Activated naive CD8-positive, alpha-beta T cell treated with anti-CD3 and anti-CD28 coated beads, Interleukin-2, amount 10 ng/mL, durations not matched to agents 7 days and 5 days (primary cell): ENCODE results near the gene FAM210A. TPM values are rescaled to one million over a fixed set of nuclear protein-coding genes. Genes with fewer than 3 reads are reported as not detected.
A peak's percentile ranks its signal among the peaks of the same experiment; 100 is the strongest.

Experiments
- ATAC-seq: fragments of 150-1000 bp; cut with Tn5 transposase; one replicate; pipeline ENCODE4 v1.10.0; 2021; ENCODE audit warnings: low read depth, moderate library complexity
- POLR2A ChIA-PET: fragments of 350-600 bp; sonication (Branson Sonifier 250); formaldehyde crosslinking; loops from one replicate; lab custom pipeline; 2021; ENCODE audit warnings: antibody characterized with exemption; lab: Charles Lee
- DNase-seq: peaks from one replicate; pipeline ENCODE4 v3.0.0; 2021
- H3K27ac Mint-ChIP-seq: one replicate; pipeline ENCODE4 v1.8.0; 2022; ENCODE audit warnings: mild to moderate bottlenecking, mixed read lengths
- H3K27me3 Mint-ChIP-seq: one replicate; pipeline ENCODE4 v1.8.0; 2022; ENCODE audit warnings: mild to moderate bottlenecking, moderate library complexity, mixed read lengths
- H3K36me3 Mint-ChIP-seq: one replicate; pipeline ENCODE4 v1.8.0; 2021; ENCODE audit warnings: mild to moderate bottlenecking, mixed read lengths
- H3K4me1 Mint-ChIP-seq: one replicate; pipeline ENCODE4 v1.8.0; 2021; ENCODE audit warnings: mixed read lengths
- H3K4me3 Mint-ChIP-seq: one replicate; pipeline ENCODE4 v1.8.0; 2022; ENCODE audit warnings: mild to moderate bottlenecking, moderate library complexity, mixed read lengths
- H3K9me3 Mint-ChIP-seq: one replicate; pipeline ENCODE4 v1.8.0; 2021; ENCODE audit warnings: mixed read lengths
- total RNA-seq, 2 experiments: library from RNA; stranded (reverse); gene quantifications; one replicate each; pipeline ENCODE4 v1.2.3, GENCODE V29; 2021

The FAM210A gene
- total RNA-seq, 2 experiments from 2014 or later: 21.6 to 25.5 TPM

DNA sequence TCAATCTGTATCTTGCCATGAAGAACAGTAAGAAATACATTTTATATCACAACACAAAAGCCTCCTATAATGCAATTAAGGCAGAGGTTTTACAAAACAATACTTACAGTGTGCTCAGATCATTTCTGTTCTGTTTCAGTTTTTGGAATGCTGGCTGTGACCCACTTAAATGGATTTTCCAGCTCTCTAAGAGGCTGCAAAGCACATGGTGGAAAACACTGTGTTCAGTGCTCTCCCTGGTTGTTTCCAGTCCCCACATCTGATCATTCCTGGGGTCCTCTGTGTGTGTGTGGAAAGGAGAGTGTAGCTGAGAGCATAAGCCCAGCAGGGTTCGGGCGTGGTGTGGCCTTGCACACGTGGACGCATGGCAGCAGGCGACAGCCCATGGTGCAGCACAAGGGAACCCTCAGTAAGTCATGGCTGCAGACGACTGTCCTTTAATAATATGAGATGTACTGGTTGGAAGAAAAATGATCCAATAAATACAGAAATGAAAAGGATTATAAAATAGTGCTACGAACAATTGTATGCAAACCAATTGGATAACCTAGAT lies 95.6 kb downstream of the FAM210A start:
- POLR2A ChIA-PET: interaction anchor here (3.1 kb wide), 1 partner anchor 18 kb away, joined by 17 read pairs; no protein-coding TSS in a partner anchor
- no peak overlapping the region for H3K27ac Mint-ChIP-seq
- H3K36me3 Mint-ChIP-seq: peaks cover 28% of the 10 kb centered on the region

DNA sequence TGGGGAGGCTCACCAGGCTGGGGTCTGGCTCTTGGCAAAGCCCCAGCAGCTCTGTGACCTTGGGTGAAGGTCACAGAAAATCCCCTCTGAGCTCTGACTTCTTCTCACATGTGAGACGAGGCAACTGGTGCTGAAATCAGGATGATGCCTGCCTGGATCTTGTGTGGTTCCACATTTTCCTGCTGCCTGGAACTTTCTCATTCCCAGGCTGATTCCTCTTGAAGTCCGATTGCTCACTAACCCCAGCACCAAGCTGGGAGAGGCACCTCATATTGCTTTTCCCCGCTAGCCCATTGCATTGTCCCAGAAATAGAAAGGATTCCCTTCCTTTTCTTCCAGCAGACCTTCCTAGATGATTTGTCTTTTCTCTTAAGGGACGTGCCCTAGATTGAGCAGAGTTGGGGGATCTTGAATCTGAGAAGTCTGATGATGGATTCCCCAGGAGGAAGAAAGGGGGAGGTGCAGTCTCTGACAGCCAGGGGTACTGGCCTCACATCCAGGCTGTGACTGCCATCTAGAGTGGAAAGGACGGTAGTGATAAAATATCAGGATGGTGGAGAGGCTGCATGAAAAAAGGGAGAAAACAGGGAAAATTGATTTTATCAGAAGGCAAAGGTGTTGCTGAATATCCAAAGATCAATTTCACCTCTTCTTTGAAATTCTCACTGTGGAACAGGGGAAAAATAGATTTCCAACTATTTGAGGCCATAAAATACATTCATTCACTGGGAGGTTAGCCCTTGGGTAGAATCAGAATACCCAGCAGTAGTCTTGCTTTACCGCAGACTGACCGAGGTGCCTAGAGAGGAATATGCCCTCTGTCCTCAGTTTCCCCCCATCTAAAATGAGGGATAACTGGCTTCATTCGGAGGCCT lies 96.3 kb downstream of the FAM210A start:
- Mint-ChIP-seq H3K4me1 (peaks cover 32% of the 10 kb centered on the region), H3K4me3 (no peak overlapping the region), H3K27me3 (no peaks in the 10 kb centered on the region), H3K9me3 (peaks cover 2% of the 10 kb centered on the region), H3K36me3 (peaks cover 28% of the 10 kb centered on the region), H3K27ac (peak overlapping the region; percentile 66)
- ATAC-seq: peak; percentile 87
- DNase-seq: no peak
- POLR2A ChIA-PET: interaction anchor here (1.2 to 3.1 kb wide), 2 partner anchors 17 to 72 kb away, joined by 6 to 17 read pairs; no protein-coding TSS in a partner anchor

More for the DNA sequence above, 95.6 kb downstream of the FAM210A start:
- DNase-seq (no peak), ATAC-seq (no peak)
- no peak overlapping the region for H3K4me3 Mint-ChIP-seq
- no peaks in the 10 kb centered on the region for H3K27me3 Mint-ChIP-seq
- peaks cover 30% of the 10 kb centered on the region for H3K4me1 Mint-ChIP-seq
- H3K9me3 Mint-ChIP-seq: peaks cover 2% of the 10 kb centered on the region

DNA sequence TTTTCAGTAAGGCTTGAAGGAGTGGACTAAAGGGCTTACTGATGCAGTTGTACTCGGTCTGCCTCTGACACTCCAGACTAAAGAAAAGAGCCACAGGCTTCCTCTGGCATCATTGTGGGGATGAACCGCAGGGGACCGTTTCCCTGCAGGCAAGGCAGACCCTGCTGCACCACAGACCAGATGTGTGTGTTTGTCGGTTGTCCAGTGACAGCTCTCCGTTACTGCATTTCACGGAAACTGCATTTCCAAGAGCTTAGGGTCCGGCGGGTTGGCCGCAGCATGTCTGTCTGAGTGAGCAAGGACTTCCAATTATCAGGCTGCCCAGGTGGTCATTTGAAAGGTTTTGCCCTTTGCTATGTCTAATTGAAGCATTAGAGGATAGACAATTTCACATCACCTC lies 98.1 kb downstream of the FAM210A start:
- Mint-ChIP-seq H3K27me3 (no peaks in the 10 kb centered on the region), H3K36me3 (peaks cover 28% of the 10 kb centered on the region)
- DNase-seq: no peak

DNA sequence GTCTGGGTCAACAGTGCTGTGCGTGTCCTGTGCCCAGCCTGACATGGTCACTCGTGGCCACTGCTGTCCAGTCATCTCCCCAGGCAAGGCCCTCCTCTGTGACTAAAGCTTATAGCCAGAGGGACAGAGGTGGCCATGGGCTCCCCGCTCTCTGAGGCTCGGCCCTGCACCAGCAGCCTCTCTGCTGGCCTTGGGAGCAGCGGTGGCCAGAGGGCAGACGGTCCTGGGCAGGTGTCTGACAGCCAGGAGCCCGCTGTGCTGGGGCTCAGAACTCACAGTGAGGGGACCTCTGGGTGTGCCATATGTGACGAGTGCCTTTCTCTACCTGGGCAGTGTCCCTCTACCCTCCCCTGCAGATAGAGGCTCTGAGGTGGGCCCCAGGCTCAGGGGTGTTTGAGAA lies 98.7 kb downstream of the FAM210A start:
- no peak for DNase-seq
- H3K4me1 Mint-ChIP-seq: peaks cover 33% of the 10 kb centered on the region
- ATAC-seq: no peak
- peaks cover 27% of the 10 kb centered on the region for H3K36me3 Mint-ChIP-seq
- H3K27ac Mint-ChIP-seq: peak overlapping the region; percentile 38
- H3K9me3 Mint-ChIP-seq: peaks cover 2% of the 10 kb centered on the region
- POLR2A ChIA-PET: interaction anchor here (3.1 kb wide), 1 partner anchor 15 kb away, joined by 17 read pairs; no protein-coding TSS in a partner anchor
- H3K27me3 Mint-ChIP-seq: no peaks in the 10 kb centered on the region
- no peak overlapping the region for H3K4me3 Mint-ChIP-seq

More for the DNA sequence above, 98.1 kb downstream of the FAM210A start:
- Mint-ChIP-seq H3K9me3 (peaks cover 2% of the 10 kb centered on the region), H3K4me3 (no peak overlapping the region), H3K27ac (peak overlapping the region; percentile 66), H3K4me1 (peaks cover 33% of the 10 kb centered on the region)
- POLR2A ChIA-PET: interaction anchor here (3.1 kb wide), 1 partner anchor 15 kb away, joined by 17 read pairs; no protein-coding TSS in a partner anchor
- ATAC-seq: no peak

DNA sequence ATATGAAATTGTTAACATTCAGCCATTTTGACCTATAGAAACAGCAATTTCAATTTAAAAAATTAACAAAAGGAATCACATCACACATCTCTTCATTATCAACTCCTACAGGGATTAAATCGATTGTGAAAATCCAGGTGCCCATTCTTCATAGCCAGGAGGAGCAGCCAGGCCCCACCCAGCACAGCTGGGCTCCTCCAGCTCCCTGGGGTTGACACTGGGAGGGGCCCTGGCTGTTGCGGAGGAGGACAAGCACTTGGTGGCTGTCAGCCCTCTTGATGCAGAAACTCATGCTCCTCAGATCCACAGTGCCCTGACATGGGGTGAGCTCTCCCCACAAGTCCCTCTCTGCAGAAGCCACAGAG lies 99.8 kb downstream of the FAM210A start:
- Mint-ChIP-seq H3K27ac (no peak overlapping the region), H3K9me3 (no peaks in the 10 kb centered on the region), H3K4me3 (no peak overlapping the region), H3K4me1 (peaks cover 33% of the 10 kb centered on the region), H3K27me3 (no peaks in the 10 kb centered on the region), H3K36me3 (peaks cover 19% of the 10 kb centered on the region)
- POLR2A ChIA-PET: interaction anchor here (0.8 to 2.3 kb wide), 2 partner anchors 14 to 66 kb away, joined by 3 to 7 read pairs; no protein-coding TSS in a partner anchor
- DNase-seq: no peak
- ATAC-seq: no peak

DNA sequence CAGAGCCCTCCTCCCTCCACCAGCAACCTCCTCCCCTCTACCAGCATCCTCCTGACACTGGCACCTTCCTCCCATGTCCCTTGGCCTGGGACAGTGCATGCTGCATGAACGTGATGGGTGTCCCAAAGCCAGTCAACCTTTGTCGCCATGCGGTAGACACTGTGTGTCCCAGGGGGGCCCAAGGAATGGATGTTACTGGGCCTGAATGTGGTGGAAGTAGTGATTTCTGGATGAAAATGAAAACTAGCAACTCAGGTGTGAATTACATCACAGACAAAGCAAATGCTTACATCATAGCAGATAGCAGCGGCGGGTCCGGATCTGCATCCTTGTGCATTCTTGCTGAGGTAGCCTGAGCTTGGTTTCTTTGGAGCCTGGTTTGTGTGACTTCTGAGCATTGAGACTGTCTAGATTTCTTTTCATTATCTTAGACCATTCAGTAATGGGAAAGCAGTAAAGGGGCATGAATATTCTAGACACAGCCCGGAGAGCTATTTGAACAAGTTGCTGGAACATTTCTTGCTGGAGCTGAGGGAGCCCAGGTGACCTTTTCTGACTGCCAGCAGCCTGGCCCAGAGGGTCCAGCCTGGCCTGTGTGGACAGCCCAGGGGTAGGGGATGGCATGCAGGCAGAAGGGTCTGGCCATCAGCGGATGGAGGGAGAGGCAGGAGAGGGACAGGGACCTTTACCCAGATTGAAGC lies 100.4 kb downstream of the FAM210A start:
- POLR2A ChIA-PET: interaction anchor here (0.8 to 2.3 kb wide), 2 partner anchors 13 to 65 kb away, joined by 3 to 7 read pairs; no protein-coding TSS in a partner anchor
- H3K4me3 Mint-ChIP-seq: no peak overlapping the region
- H3K9me3 Mint-ChIP-seq: no peaks in the 10 kb centered on the region
- H3K27ac Mint-ChIP-seq: peak overlapping the region; percentile 61
- no peaks in the 10 kb centered on the region for H3K27me3 Mint-ChIP-seq
- H3K4me1 Mint-ChIP-seq: peaks cover 33% of the 10 kb centered on the region
- DNase-seq (no peak), ATAC-seq (no peak)
- peaks cover 14% of the 10 kb centered on the region for H3K36me3 Mint-ChIP-seq

DNA sequence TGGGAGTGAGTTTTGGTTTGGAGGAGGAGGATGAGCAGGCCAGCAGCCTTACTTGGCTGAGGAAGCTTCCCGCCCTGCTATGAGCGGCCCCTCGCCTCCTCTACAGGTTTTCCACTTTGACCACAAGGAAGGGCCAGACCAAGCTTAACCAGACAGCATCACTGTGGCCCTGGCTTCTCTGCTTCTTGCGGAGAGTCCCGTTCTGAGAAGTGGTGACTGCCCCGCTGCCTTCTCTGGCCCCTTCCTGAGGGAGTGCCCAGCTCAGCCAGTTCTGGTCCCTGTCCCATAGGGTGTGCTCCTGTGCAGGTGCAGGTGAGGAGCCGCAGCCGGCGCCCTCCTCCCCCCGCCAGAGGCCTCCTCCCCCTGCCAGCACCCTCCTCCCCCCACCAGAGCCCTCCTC lies 101.0 kb downstream of the FAM210A start:
- DNase-seq (no peak), ATAC-seq (no peak)
- POLR2A ChIA-PET: interaction anchor here (2.3 kb wide), 1 partner anchor 13 kb away, joined by 7 read pairs; no protein-coding TSS in a partner anchor
- no peak overlapping the region for H3K4me3 Mint-ChIP-seq
- peaks cover 34% of the 10 kb centered on the region for H3K4me1 Mint-ChIP-seq
- H3K9me3 Mint-ChIP-seq: no peaks in the 10 kb centered on the region
- no peaks in the 10 kb centered on the region for H3K27me3 Mint-ChIP-seq
- H3K27ac Mint-ChIP-seq: no peak overlapping the region
- H3K36me3 Mint-ChIP-seq: peaks cover 13% of the 10 kb centered on the region

DNA sequence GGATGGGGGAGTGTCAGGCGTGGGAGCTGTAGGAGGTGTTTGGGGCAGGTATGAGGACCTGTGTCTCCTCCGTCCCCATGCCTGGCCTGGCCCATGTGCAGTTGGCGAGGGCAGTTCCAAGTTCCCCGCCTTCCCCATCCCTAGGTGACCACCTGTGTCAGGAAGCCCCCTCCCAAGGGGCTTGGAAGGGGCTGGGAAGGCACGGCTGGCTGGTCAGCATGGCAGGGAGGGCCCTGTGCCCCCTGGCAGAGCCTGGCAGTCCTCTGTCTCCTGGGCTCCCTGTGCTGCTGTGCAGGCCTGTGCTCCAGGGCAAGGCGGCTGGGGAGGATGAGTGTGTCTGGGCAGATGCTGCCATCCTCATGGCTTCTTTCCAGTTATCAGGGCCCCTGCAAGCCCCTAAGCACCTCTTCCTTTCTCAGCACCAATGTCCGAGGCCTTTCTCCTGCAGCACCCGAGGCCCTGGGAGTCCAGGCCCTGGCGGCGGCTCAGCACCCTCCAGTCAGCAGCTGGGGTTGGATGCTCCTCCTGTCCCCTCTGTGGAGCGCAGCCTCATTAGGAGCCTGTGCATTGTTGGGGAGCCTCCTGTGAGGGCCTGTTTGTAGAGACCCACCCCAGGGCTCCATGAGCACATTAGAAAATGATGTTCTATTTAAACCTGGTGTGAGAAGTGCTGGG lies 101.7 kb downstream of the FAM210A start:
- Mint-ChIP-seq H3K36me3 (peaks cover 10% of the 10 kb centered on the region), H3K9me3 (no peaks in the 10 kb centered on the region), H3K27ac (no peak overlapping the region), H3K4me3 (no peak overlapping the region), H3K27me3 (no peaks in the 10 kb centered on the region), H3K4me1 (peaks cover 28% of the 10 kb centered on the region)
- DNase-seq: no peak
- POLR2A ChIA-PET: interaction anchor here (0.8 to 2.3 kb wide), 2 partner anchors 12 to 13 kb away, joined by 3 to 7 read pairs; no protein-coding TSS in a partner anchor
- no peak for ATAC-seq

DNA sequence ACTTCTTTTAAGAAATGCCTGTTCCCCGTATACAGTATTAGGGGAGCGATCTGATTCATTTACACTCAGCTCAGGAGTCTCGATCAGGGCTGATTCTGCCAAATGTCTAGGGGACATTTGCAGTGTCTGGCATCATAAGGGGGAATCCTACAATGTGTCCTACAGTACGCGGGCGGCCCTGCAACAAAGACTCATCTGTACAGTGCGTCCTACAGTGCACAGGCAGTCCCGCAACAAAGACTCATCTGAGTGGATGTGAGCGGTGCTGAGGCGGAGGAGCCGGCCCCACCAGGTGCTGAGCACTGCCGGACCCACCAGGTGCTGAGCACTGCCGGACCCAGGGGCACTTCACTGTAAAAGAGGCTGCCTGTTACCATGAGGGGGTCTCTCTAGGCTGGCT lies 102.5 kb downstream of the FAM210A start:
- no peak for ATAC-seq
- Mint-ChIP-seq H3K4me1 (peaks cover 26% of the 10 kb centered on the region), H3K27me3 (no peaks in the 10 kb centered on the region), H3K27ac (no peak overlapping the region), H3K9me3 (no peaks in the 10 kb centered on the region), H3K4me3 (no peak overlapping the region), H3K36me3 (peaks cover 10% of the 10 kb centered on the region)
- no peak for DNase-seq
- POLR2A ChIA-PET: interaction anchor here (0.8 kb wide), 1 partner anchor 12 kb away, joined by 3 read pairs; no protein-coding TSS in a partner anchor

DNA sequence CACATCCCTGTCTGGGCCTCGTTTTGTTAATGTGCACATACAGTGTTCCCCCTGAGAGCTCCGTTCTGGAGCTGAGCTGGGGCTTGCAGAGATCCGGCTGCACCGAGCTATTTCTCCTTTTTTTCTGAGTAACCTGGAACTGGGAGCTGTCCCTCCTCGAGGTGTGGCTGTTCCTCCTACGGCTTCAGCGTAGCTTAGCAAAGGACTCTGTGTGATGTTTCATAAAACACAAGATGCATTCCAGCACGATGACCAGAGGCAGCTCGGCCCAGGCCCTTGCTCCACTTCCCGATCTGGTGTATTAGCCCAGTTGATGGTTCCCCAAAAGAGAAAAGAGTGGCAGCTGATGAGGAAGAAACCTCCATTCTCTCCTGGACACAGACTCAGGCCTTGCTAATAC lies 103.0 kb downstream of the FAM210A start:
- Mint-ChIP-seq H3K36me3 (peaks cover 8% of the 10 kb centered on the region), H3K9me3 (no peaks in the 10 kb centered on the region), H3K4me1 (peaks cover 26% of the 10 kb centered on the region), H3K27ac (no peak overlapping the region), H3K27me3 (no peaks in the 10 kb centered on the region), H3K4me3 (no peak overlapping the region)
- POLR2A ChIA-PET: no interaction called here
- no peak for DNase-seq
- no peak for ATAC-seq

DNA sequence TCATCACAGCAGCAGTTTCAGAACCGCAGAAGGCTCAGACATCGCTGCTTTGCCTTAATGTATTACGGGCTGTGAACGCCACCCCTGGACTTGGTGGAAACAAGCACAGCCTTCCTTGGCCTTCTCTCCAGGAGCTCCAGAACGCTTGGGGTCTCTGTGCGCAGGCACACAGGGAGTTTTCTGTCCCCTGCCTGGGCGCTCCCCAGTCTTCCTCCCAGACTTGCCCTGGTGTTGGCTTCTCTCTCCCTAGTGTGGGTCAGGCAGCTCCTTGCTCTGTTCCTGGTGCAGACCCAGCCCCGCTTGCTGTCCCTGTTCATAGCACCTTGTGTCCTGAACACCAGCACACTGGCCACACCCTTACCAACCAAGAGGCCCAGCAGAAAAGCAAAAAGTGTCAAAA lies 103.6 kb downstream of the FAM210A start:
- H3K27ac Mint-ChIP-seq: no peak overlapping the region
- ATAC-seq: no peak

DNA sequence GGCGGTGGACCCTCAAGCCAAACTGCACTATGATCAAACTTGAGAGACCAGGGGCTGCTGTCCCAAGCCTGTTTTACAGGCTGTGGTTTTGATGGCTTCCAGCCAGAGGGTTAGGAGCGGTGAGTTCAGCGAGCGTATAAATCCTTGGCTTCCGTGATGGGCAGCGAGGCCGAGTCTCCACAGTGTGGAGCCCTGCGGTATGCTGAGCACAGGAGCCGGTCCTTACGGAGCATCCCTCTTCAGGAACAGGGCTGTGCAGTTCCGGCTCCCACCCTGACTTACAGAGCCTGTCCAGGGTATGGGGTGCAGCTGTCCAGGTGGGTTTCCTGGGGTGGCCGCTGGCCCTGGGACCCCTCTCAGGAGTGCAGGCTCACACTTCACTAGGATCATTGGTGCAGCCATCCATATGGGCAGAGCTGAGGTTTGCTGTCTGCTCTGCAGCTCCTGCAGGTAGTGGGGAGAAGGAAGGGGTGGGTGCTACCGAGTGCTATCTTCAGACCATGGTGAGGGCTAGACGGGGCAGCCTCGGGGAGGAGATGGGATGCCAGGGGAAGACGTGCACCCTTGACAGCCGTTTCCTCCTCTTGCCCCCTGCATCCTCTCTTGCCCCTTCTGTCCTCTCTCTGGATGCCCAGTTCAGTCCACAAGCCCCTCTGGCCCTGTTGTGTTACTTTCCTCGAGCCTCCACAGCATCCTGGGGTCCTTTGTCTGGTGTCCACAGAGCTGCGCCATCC lies 104.3 kb downstream of the FAM210A start:
- Mint-ChIP-seq H3K9me3 (no peaks in the 10 kb centered on the region), H3K27me3 (no peaks in the 10 kb centered on the region), H3K27ac (no peak overlapping the region), H3K36me3 (peaks cover 7% of the 10 kb centered on the region), H3K4me1 (peaks cover 27% of the 10 kb centered on the region), H3K4me3 (no peak overlapping the region)
- ATAC-seq (no peak), DNase-seq (no peak)
- POLR2A ChIA-PET: no interaction called here

More for the DNA sequence above, 103.6 kb downstream of the FAM210A start:
- DNase-seq: no peak
- Mint-ChIP-seq H3K4me3 (no peak overlapping the region), H3K4me1 (peaks cover 25% of the 10 kb centered on the region), H3K27me3 (no peaks in the 10 kb centered on the region), H3K9me3 (no peaks in the 10 kb centered on the region), H3K36me3 (peaks cover 8% of the 10 kb centered on the region)
- POLR2A ChIA-PET: no interaction called here
